Germinal center (tissue), 1 donor: ENCODE measurements around the gene CNTNAP2.
"Not testable (repeated sequence)": the region's sequence is repeated elsewhere in the genome, so short reads cannot be mapped to it uniquely, and the experiment has no call there.

ENCODE experiments used
- DNase-seq: peaks from one replicate; pipeline ENCODE4 v3.0.0; 2012; ENCODE audit warnings: mixed read lengths, low spot score

Gene CNTNAP2

DNA sequence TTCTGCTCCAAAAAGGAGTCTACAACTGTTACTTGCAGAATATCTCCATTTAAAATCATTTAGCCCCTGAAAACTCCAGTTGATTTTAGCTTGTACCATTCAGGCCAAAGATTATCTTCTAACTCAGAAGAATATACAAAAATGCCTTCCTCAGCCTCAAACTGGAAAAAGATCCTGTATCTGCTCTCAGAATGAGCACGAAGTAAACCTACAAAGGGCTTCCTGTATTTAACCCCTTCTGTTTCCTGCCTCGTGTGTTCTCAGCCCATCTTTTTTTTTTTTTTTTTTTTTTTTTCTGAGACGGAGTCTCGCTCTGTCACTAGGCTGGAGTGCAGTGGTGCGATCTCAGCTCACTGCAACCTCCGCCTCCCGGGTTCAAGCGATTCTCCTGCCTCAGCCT is 2334.9 kb downstream of the CNTNAP2 start:
- not testable (repeated sequence) for DNase-seq

DNA sequence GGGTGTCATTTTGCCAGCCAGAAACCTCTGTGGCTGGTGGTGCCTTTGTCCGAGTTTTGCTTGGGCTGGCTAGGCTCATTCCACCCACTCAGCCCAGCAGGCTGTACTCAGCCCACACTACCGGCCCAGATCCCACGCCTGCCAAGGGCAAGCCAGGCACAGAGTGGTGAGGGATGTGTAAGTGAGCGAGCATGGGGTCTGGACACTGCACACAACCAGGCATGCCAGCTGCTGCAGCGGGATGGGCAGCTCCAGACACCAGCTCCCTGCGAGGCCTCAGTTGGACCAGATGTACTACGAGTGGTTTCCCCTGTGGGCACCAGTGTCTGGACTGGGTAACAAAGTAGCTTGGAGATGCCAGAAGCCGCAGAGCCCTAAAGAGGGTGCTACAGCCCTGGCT is 2339.8 kb downstream of the CNTNAP2 start:
- no peak for DNase-seq

DNA sequence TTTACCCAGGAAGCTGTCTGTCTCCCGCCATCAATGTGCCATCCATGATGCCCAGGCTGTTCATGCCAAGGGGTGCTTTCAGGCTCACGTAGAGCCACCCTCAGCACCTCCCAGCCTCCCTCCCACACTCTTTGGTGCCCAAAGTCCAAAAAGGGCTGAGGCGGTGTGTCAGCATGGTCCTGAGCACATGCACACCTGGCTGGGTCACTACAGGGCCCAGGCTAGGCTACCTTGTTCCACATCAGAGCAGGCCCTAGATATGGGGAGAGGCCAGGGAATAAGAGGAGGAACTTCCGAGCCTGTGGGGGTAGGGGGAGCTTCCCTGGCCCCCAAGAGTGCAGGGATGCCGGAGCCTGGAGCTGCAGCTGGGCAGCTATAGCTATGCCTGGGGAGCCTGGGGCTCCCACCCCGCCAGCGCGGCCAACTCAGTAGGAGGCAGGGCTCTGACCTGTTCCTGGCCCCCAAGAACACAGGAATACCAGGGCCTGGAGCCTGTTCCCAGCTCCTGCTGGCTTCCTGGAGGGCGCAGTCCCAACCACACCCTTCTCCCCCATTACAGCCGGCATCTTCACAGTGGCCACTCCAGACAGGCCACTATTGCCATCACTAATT is 2340.8 kb downstream of the CNTNAP2 start:
- no peak for DNase-seq

DNA sequence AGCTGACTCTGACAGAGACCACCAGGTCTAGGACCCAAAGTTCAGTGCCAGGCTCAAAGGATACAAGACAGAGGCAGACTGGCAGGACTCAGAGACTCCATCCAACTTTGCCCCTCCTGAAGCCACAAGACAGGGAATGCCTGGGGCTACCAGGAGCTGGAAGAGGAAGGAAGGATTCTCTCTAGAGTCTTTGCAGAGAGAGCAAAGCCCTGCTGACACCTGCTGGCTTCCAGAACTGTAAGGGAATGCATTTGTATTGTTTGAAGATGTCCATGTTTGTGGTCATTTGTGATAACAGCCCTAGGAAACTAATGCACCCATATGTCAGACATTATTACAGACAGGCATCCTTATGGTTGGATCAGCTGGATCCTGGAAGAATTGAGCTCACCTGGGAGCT is 2341.7 kb downstream of the CNTNAP2 start:
- no peak for DNase-seq

DNA sequence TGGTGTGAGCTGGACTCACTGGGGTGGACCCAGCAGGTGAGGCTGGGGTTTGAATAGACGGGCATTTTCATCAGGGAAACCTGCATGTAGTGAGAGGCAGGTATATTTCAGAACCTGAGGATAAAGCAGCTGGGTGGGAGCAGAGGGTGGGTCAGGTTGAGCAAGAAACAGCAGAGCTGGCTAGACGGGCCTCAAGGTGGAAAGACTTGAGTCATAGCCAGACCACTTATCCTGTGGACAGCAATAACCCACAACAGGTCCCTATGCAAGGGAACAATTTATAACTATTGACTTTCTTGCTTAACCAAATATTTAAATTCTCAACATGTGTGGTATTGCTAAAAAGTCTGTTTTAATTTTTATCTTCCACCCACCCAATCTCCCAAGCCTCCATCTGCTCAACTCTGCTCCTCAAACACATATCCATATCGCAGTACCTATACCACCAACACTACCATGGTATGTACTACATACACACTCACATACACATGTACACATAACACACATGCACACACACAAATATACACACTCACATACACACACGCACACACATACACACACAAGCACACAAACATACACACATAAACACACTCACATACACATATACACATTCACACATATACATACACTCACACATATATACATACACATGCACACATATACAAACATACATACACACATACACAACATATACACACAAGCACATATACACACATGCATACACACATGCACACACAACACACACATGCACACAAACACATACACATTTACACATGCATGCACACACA is 2345.0 kb downstream of the CNTNAP2 start:
- no peak for DNase-seq

DNA sequence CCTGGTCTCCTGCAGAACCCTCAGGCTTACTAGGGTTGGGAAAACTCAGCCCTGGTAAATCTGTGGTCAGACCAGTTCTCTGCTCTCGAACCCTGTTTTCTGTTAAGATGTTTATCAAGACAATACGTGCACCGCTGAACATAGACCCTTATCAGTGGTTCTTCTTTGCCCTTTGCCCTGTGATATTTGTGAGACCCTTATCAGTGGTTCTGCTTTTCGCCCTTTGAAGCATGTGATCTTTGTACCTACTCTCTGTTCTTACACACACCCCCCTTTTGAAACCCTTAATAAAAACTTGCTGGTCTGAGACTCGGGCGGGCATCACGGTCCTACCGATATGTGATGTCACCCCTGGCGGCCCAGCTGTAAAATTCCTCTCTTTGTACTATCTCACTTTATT is 2346.2 kb downstream of the CNTNAP2 start:
- not testable (repeated sequence) for DNase-seq

DNA sequence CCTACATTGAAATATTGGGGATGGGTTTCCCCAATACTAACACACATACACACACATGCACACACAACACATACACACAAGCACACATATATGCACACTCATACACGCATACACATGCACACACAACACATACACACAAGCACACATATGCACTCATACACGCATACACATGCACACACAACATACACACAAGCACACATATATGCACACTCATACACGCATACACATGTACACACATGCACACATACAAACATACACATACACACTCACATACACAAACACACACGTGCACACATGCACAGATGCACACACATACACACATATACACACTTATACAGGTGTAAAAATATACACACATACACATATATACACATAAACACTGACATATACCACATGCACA is 2346.6 kb downstream of the CNTNAP2 start:
- DNase-seq: no peak

DNA sequence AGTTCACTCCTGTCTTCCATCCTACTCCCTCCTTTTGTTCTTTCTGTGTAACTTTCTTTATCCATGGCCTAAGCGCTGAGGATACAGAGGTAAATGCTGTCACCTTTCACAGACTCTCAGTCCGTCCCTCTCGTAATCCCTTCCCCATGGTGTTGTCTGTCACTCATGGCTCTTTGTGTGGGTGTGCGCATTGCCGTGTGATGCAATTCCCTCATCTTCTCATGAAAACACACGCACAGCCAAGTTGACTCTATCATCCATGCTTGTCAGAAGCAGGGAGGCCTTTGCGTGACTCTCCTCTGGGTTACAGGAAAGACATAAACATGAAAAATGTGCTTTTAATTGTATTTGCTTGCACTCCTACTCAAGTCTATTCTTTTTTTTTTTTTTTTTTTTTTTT is 2348.3 kb downstream of the CNTNAP2 start:
- DNase-seq: no peak

DNA sequence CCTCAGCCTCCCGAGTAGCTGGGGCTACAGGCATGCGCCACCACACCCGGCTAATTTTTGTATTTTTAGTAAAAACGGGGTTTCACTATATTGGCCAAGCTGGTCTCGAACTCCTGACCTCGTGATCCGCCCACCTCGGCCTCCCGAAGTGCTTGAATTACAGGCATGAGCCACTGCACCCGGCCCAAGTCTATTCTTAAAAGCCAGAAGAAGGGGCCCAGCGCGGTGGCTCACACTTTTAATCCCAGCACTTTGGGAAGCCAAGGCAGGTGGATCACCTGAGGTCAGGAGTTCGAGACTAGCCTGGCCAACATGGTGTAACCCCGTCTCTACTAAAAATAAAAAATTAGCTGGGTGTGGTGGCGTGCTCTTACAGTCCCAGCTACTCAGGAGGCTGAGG is 2348.8 kb downstream of the CNTNAP2 start:
- not testable (repeated sequence) for DNase-seq

DNA sequence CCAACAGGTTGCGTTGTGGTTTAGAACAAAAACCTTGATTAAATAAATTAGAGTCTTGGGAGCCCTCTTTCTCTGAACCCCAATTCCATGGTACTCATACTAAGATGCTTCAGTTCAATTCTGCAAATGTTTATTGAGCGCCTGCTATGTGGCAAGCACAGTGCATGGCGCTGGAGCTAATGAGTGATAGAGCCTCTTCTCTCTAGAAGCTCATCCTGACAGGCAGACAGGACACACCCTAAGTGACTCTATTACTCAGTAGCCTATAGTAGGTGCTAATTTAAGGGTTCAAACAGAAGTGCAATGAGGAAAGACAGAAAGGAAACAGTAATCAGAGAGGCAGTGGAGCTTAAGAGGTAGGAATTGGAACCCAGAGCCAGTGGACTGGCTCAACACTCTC is 2349.5 kb downstream of the CNTNAP2 start:
- no peak for DNase-seq

DNA sequence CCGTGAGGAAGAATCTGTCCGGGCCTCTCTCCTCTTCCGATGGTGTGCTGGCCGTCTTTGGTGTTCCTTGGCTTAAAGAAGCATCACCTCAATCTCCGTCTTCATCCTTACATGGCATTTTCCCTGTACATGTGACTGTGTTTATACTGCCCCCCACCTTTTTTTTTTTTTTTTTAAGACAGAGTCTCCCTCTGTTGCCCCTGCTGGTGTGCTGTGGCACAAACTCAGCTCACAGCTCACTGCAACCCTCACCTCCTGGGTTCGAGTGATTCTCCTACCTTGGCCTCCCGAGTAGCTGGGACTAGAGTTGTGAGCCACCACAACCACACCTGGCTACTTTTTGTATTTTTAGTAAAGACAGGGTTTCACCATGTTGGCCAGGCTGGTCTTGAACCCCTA is 2352.1 kb downstream of the CNTNAP2 start:
- no peak for DNase-seq
